Caki2 (cell line): Measurements from ENCODE around the gene GYPC. TPM values are rescaled to one million over a fixed set of nuclear protein-coding genes. Genes with fewer than 3 reads are reported as not detected.
"Not testable (repeated sequence)": the region's sequence is repeated elsewhere in the genome, so short reads cannot be mapped to it uniquely, and the experiment has no call there.

Experiments
- DNase-seq: peaks from one replicate; pipeline ENCODE4 v3.0.0-alpha.2; 2015; ENCODE audit warnings: low read depth
- in situ Hi-C: cut with HindIII; loops from 2 replicates; pipeline ENCODE4 v1.10.0; 2016; ENCODE audit warnings: low sequenced_read_pairs, low pct_unique_long_range_greater_than_20kb, mixed read lengths
- total RNA-seq: library from RNA; depleted of rRNA; stranded (reverse); fragments of >200 nt; shearing (Covaris generic); gene quantifications from 2 replicates; pipeline ENCODE4 v1.2.3, GENCODE V29; 2014; ENCODE audit warnings: low replicate concordance; rRNA removed

The GYPC gene
- 47.2 and 67.3 TPM in 2 replicates for total RNA-seq

DNA sequence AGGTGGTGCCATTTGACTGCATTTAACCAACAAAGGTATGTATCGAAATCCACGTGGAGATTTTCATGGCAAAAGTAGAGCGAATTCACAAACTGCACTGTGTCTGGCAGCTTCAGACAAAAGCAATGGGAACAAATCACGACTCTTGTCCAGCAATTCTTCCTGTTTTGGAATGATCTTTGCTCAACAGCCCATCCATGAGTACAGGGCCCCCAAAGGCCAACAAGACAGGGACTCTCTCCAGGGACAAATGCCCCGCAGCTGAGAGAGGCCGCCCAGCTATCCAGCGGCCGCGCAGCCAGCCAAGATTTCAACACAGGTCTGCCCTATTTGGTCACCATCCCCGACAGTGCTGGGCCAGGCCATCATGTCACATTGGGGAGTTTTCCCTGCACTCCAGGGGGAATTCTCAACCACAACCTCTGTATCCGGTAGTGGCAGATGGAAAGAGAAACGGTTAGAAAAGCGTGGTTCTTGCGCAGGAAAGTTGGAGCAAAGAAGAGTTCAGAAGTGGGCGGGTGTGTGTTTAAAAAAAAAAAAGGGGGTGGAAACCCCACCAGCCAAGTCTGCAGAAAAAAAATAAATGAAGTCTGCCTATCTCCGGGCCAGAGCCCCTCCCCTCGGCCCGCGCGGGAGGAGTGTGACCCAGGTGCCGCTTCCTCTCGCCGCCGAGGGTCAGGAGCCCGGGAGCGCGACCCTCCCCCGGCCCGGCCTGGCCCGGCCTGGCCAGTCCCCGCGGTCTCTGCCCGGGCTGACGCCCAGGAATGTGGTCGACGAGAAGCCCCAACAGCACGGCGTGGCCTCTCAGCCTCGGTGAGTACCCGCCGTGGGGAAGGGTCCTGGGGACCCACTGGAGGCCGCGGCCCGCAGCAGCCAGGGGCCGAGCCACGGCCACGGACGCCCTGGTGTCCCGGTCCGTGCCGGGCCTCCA is at the start of gene GYPC:
TSS of gene GYPC (plus strand) at position 659 of the 931 bp plus-strand sequence. CDS start at position 765, 106 bp downstream.
- in situ Hi-C loops: no loop called here
- peak; percentile 65 for DNase-seq

DNA sequence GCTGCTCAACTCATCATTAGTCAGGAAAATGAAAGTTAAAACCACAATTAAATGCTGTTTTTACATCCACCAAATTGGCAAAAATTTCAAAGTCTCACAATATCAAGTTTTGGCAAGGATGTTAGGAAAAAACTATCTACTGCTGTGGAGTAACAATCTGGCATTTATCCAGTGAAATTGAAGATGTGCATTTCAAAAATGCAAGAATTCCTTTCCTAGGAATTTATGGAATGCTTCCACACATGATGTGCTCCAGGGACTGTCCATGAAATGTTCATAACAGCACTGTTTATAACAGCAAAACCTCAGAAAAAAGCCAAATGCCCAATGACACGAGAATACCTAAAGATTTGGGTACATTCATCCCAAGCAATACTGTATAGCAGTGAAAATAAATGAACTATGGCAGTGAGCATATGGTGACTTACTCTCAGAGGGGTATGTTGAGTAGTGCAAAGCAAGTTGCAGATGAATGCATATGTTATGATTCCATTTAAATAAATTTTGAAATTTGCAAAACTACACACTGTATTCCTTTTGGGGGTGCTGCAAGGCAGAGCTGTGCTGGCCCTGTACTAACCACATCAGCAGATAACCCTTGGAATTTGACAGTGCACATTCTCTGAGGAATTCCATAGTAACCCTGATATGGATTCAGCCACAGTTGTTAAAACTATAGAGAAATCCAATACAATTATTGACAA is 41.3 kb upstream of the GYPC start:
- DNase-seq: no peak
- in situ Hi-C loops: no loop called here

- no peak for DNase-seq
- in situ Hi-C loops: no loop called here
These were observed 39.3 kb upstream of the GYPC start for GRCh38 chr2:126616606-126617069.

DNA sequence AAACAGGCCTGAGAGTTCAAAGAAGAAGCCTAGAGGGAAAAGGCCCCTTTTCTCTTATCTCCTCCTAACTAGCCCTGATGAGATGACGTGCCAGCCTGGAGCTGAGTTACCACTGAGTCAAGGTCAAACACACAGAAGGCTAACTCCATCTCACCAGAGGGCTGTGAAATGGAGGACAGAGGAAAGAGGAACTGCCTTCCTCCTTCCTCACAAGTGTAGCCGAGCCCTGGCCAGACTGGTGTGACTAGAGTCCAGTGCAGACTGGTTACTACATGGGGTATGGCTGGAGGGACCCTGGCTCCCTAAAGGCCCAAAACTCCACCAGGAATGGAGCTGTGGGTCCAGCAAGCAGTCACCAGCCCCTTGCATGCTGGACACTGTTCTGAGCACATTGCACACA is 35.7 kb upstream of the GYPC start:
- DNase-seq: no peak

DNA sequence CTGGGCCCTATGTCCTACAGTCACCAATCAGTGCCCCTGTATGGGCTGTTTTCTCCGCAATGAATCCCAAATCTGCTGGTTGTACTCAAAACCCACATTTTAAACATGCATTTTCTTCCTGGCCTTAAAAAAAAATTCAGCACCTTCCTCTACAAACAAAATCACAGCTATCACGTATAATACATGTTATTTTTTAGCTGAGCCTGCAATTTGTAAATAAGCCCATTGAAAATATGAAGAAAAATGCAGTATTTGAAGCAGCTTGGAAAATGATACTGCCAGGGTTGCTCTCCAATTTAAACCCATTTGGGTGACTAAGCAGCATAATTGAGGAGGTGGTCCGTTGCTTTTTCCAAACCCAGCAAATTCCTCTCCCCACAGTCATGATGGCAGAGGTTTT is 33.0 kb upstream of the GYPC start:
- in situ Hi-C loops: no loop called here
- no peak for DNase-seq

More for the DNA sequence above, 35.7 kb upstream of the GYPC start:
- in situ Hi-C loops: no loop called here

- in situ Hi-C loops: no loop called here
- DNase-seq: no peak
These were observed 28.3 kb upstream of the GYPC start for GRCh38 chr2:126627643-126628042.

DNA sequence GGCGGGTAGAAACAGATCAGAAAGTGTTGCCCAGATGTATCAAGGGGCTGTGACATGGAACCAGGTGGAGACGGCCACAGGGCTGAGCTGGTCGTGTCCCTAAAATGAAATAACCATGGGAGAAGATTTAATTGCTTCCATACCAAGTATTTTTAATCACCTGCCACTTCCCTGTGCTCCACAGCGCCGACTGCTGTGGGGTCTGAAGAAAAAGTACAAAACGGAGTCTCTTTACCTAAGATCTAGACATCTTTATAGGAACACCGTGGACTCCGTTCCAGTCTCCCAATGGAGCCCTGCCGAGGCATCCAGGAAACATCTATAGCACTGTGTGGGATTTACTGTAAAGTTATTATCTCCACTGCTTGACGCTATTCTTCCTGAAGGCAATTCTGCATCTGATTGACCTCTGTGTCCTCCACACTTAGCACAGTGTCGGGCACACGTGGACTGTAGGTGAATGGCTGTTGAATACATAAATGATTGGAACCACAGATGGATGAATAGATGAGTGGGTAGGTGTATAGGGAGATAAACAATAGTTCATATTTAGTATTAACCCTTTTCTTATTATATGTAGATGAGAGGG is 21.6 kb upstream of the GYPC start:
- no peak for DNase-seq

DNA sequence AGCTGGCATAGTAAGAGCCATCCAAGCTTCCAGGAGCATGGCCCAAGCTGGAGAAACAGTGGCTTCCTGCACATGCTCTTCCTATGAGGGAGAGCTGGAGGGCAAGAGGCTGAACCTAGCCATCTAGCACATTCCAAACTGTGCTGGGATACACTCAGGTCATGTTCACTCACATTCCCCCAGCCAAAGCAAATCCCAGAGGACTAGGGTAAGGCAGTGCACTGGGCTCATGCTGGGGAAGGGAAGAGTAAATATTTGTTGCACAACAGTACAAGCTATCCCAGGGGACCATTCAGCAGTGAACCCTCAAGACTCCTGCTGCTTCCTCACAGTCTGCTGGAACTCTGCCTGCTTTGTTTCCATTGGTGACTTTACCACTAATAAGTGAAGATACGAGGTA is 20.7 kb upstream of the GYPC start:
- no peak for DNase-seq
- in situ Hi-C loops: no loop called here

More for the DNA sequence above, 21.6 kb upstream of the GYPC start:
- in situ Hi-C loops: no loop called here

DNA sequence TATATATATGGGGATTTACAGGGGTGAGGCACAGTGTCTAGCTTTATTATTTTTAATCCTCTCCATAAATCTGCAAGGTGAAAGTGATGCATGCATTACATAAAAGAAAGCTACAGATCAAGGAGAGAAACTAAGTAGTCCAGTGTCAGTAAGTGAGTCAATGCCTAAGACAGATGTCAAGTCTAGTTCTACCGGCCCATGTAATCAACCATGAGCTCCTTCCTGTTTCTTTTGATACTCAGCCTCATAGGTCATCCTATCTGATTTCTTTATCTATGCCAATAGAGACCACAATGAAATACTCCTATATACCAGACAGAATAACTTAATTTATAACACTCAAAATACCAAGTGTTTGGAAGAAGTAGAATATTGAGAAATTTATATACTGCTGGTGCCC is 20.2 kb upstream of the GYPC start:
- DNase-seq: no peak
- in situ Hi-C loops: no loop called here

GRCh38 chr2:126637386-126637785 is 18.6 kb upstream of the GYPC start:
- in situ Hi-C loops: no loop called here
- no peak for DNase-seq

DNA sequence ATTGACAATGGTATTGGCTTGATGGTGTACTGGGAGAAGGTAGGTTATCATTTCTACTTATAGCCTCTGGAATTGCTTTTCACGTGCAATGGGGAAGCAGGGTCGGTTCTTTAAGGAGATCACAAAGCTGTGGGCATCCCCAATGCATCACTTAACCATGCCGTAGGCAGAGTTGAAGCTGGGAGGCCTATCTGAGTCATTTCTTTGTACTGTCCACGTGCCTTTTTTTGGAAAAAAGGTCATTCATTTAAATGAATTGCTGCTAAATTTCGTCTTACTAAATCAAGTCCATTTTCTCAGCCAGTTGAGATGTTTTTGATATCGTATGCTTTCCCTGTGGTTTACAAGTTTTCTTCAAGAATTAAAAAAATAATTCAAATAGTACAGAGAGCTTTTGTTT is 17.2 kb upstream of the GYPC start:
- no peak for DNase-seq
- in situ Hi-C loops: no loop called here

DNA sequence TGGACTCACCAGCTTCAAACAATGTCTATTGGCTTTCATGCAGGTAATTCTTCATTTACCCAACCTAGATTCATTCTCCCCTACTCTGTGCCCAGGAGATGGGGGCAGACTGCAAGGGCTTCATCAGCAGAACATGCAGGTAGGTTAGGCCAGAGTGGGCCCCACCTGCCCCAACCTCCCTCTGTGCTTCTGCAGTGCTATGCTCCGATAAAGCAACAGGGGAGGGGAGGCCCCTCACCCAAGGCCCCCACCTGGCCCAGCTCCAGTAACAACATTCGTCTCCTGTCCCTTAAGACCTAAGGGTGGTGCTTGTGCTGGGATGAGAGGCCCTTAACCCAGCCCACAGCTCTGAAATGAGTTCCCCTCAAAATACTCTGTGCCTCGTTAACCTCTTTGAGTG is 16.7 kb upstream of the GYPC start:
- in situ Hi-C loops: no loop called here
- no peak for DNase-seq

GRCh38 chr2:126641294-126641693 is 14.7 kb upstream of the GYPC start:
- in situ Hi-C loops, DNase-seq: not testable (repeated sequence)

DNA sequence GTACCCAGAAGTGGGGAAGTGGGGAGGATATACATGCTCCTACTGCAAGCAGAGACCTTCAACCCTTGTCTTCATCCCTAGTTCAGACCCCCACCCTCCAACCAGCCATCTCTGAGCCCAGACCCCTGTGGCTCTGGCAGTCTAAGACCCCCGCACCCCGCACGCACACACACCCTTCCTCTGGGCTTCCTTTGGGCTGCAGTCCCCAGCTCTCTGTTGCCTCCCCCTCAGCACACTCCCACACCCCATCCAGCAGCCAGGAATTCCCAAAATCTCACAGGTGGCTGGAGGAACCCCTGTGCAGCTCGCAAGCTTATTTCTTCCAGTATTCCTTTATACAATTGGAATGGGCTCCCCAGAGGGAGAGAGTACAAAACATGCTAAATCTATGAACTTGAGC is 13.9 kb upstream of the GYPC start:
- in situ Hi-C loops: no loop called here

DNA sequence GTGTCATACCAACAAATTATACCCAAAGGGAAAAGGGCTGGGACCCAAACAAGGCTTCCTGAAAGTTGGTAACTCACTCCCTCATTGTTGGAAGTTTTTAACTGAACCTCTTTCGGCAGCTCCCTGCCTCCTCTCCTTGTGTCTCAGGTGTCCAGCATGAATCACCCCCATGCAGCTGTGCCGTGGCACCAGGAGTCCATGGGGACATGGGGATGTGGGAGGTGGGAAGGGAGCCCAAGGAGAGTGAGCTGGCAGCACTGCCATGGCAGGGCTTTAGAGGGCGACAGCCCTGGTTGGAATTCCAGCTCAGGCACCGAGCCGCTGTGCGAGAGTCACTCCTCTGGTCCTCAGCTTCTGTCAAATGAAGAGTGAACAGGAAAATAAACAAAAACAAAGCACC is 12.5 kb upstream of the GYPC start:
- in situ Hi-C loops: no loop called here
- DNase-seq: no peak

More for the DNA sequence above, 13.9 kb upstream of the GYPC start:
- no peak for DNase-seq

DNA sequence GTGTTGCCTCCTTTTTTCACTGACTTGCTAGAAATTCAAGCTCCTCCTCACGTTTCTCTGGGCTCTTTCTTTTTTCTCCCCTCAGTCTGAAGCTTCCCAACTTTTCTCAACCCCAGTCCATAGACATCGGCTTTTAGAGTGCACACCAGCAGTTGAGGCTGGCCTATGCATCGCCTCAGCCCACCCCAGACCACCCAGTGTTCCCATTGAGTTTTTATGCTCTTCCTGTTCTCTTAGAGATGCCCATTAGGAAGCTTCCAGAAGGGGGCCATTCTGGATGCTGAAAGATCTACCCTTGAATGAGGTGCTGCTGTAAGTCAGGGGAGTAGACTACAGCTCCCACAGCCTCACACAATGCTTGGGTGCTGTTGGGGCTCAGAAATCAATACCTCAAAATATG is 12.0 kb upstream of the GYPC start:
- no peak for DNase-seq
- in situ Hi-C loops: no loop called here

DNA sequence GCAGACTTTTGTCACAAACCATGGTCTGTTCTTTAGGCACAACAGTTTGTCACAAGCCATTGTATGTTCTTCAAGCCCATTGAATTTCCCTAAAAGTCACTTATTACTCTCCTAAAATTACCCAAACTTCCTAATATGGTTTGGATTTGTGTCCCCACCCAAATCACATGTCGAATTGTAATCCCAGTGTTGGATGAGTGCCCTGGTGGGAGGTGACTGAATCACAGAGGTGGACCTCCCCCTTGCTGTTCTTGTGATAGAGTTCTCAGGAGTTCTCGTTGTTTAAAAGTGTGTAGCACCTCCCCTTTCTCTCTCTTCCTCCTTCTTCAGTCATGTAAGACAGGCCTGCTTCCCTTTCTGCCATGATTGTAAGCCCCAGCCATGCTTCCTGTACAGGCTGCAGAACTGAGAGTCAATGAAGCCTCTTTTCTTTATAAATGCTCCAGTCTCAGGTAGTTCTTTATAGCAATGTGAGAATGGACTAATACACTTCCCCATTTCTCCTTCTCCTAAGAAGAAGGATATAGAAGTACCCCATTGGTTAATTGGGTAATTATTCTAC is 11.2 kb upstream of the GYPC start:
- in situ Hi-C loops: no loop called here
- DNase-seq: no peak

DNA sequence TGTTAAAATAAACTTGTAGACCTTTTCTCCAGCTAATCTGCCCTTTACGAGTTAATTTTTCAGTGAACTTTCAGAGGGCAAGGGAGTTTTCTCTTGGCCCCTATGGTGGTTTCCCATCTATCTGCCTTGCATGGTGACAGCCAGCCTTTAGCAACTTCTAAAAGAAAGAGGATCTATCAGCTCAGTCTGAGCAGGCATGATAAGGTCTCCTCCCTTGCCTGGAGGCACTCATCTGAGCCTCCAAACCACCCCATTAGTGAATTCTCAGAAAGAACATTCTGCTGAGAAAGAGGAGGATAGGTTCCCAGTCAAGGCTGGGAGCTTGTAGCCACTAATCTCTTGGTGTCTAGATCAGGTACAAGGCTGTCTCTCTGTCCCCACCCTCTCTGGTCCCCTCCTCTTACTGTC is 10.7 kb upstream of the GYPC start:
- in situ Hi-C loops: no loop called here

DNA sequence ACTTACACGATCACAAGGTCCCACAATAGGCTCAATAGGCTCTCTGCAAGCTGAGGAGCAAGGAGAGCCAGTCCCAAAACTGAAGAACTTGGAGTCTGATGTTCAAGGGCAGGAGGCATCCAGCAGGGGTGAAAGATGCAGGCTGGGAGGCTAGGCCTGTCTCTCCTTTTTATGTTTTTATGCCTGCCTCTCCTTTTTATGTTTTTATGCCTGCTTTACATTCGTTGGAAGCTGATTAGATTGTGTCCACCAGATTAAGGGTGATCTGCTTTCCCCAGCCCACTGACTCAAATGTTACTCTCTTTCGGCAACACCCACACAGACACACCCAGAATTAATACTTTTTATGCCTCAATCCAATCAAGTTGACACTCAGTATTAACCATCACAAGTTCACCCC is 9.9 kb upstream of the GYPC start:
- in situ Hi-C loops: no loop called here
- no peak for DNase-seq

More for the DNA sequence above, 10.7 kb upstream of the GYPC start:
- no peak for DNase-seq
